DLD1 (cell line): ENCODE measurements around the gene PHACTR2.
"Not testable (repeated sequence)": the region's sequence is repeated elsewhere in the genome, so short reads cannot be mapped to it uniquely, and the experiment has no call there.

Experiments used
- in situ Hi-C: cut with HindIII; loops from 2 replicates; pipeline ENCODE4 v1.10.0; 2017; ENCODE audit warnings: low sequenced_read_pairs

The PHACTR2 gene

DNA sequence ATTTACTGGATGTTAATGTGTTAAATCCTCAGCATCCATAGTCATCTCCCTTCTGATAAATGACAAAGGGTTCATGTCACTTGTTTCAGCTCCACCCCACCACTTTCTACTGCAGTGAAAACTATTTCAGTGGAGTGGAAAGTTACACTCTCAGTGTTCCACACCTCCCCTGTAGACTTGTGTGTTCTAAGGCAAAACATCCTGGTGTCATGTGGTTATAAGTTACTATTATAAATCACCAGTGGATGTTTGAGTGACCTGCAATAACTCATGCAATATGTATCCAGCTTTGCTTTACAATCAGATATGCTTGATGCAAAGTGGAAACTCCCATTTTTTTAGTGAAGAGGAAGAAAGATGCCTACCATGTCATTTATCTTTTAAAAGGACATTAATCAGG, 83.3 kb downstream of the PHACTR2 start:
- in situ Hi-C loops: no loop called here

DNA sequence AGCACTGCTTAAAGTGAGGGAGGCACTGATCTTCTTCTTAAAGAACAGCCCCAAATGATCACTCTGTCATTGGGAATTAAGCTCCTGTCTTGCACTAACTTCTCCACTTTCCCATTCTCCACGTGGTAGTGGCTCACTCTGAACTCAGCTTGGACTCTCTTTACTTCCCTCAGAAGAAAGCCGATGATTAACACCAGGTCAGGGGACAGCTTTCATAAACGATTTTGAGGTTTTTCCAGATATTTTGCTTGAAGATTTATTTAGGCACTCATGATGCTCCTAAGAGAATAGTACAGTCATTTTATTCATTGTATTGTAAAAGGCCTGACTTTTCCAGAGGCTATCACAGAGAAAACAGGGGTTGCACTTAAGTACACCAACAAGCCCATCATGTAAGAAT, 84.4 kb downstream of the PHACTR2 start:
- in situ Hi-C loops: no loop called here

DNA sequence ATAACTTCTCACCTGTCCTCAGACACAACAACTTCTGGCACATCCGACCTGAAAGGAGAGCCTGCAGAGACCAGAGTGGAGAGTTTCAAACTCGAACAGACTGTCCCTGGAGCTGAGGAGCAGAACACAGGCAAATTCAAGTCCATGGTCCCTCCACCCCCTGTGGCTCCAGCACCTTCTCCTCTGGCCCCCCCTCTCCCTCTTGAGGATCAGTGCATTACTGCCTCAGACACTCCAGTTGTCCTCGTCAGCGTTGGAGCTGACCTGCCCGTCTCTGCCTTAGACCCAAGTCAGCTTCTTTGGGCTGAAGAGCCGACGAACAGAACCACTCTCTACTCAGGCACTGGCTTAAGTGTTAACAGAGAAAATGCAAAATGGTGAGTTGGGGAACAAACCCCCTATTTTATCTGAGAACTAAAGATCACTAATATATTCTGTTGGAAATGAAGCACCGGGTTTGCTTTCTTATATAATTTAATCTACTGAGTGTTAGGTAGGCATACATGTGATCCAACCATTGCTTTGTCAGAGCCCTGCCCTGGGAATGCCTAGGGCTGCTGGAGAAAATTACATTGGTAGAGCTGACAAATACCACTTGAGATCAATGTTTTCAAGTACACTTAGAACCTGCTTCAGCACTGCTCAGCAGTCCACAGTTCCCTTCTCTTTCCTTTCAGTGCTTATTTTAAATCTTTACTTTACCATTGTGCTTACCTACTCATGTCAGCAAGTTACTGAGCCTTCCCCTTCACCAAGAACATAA, 87.8 kb downstream of the PHACTR2 start:
- in situ Hi-C loops: no loop called here

DNA sequence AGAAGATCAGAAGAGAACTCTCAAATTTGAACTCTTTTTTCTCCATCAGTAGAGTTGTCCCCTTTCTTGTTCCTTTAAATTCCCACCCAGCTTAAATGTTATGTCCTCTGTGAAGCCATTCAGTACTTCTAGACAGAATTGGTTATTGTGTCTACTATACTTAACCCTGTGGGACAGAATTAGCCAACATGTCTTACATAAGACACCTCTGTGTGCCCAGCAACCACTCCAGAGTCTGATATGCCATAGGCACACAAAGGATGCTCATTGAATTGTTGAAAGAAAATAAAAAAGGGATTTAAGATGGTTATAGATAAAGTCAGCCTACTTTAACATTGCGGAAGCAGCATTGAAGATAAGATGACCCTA, 88.4 kb downstream of the PHACTR2 start:
- in situ Hi-C loops: no loop called here

DNA sequence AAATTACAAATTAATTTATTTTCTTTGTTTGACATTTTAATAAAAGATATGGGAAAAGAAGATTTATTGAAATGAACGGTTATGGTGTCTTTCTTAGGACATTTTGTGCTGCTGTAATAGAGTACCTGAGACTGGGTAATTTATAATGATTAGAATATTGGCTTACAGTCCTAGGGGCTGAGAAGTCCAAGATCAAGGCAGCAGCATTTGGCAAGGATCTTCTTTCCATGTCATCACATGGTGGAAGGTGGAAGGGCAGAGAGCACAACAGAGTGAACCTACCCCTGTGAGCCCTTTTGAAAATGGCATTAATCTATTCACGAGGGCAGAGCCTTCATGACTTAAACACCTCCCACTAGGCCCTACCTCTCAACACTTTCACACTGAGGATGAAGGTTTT, 89.7 kb downstream of the PHACTR2 start:
- in situ Hi-C loops: no loop called here

DNA sequence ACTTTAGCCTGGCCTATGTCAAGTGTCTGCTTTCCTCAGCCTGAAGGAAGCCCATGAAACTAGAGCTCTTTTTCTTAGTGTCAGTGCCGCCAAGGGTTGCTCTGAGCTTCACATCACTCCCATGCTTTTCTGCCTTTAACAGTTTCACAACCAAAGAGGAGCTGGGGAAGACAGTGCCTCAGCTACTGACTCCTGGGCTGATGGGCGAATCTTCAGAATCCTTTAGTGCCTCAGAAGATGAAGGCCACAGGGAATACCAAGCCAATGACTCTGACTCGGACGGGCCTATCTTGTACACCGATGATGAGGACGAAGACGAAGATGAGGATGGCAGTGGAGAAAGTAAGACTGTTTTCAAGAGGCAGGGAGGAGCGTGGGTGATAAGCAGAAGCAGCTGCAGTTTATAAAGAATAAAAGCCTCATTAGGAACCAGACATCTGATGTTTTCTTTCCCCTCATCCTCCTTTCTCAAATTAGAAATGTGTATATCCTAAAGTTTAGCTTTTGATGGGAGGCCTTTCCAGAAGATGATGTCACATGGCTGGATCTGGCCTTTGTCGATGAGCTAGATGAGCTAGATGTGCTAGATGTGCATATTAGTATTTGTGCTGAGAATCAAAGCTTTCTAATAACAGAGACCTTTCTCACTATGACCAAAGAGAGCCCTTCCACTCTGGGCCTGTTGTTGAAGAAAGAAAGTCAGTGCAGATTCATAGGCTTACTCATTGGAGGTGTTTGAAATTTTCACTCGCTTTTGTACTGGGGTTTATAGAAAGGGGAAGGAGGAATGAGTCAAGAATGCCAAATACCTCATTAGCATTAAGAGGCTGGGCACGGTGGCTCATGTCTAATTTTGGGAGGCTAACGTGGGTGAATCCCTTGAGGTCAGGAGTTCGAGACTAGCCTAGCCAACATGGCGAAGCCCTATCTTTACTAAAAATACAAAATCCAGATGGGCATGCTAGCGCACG, 94.6 kb downstream of the PHACTR2 start:
- in situ Hi-C loops: no loop called here

DNA sequence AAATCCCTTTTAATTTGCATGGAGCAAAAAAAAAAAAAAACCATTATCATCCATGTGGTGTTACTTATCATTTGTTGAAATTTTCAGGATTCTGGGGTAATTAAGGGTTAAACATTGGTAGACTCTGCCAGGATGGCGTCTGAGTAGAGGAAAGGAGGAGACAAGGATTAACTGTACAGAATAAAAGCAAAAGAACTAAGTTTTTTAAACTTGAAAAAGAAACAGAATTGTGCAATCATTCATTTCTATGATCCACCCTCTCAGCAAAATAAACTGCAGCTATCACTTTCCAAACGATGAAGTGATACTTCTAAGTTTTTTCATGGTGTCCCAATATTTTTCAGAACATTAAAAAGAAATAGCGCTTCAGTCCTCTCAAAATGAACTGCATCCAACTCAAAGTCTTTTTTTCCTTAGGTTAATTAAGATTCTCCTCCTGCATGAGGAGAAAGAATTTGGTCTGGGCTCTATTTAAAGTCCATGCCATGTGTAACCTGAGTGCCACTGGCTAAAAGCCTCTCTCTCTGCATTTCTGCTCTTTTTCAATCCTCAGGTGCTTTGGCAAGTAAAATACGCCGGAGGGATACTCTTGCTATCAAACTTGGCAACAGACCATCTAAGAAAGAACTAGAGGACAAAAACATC, 95.9 kb downstream of the PHACTR2 start:
- in situ Hi-C loops: no loop called here

DNA sequence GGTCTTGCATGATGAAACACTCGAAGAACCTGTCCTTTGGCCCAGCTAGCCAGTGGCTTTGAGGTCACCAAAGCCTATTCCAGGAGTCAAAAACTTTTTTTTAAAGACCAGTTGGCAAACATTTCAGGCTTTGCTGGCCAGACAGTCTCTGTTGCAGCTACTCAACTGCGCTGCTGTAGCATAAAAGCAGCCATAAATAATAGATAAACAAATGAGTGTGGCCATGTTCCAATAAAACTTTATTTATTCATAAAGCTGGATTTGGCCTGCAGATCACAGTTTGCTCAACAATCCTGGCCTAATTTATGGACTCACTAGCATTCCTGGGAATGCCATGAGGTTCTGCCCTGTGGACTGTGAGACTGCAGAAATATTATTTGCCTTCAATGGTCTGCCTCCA, 96.6 kb downstream of the PHACTR2 start:
- in situ Hi-C loops: no loop called here

DNA sequence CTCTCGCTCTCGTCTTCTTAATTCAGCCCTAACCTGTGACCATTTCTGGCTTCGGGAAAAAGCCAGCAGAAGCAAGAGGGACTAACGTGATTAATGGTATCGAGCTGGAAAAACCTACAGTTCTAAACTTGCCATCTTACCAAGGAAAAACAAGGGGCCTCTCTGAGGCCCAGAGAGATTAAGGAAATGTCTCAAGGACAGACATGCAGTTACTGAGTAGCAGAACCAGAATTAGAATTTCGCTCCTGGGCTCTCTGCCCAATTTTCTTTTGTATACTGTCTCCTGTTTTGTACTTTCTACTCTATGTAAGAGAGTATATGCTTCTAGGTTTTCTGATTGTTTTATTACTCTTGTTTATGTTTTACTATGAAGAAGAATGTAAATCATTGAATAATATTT, 97.6 kb downstream of the PHACTR2 start:
- in situ Hi-C loops: no loop called here

DNA sequence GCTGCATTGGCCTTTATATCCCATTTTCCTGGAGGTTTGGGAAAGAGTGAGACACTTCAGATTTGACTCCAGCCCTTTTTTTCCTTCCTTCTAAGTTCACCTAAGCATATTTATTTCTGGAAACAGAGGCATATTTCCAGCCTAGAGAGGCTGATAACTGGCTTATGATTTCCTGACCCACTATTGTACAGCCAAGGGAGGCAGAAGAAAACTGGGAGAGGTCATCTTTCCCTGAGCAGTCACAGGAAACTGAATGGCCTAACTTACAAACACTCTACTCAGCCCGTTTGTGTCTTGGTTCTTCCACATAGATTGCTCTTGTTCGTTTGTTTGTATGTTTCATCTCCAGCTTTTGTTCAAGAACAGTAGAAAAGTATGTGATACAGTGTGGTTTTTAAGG, 101.2 kb downstream of the PHACTR2 start:
- in situ Hi-C loops: no loop called here

DNA sequence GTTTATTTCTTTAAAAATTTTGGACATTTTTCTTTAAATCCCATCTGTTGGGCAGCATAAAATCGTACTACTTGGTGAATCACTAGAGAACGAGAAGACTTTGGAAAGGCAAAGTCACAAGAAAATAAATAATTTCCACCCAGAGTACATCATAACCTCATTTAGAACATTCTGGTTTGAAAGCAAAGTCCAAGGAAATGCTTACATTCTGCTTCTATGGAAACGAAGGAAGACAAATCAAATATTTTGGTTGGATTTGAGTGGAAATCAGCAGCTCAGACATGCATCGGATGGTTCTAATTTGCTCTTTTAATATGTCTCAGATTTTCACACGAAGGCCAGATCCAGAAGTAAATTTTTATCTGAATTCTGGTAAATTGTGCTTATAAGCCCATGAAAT, 104.7 kb downstream of the PHACTR2 start:
- in situ Hi-C loops: no loop called here

DNA sequence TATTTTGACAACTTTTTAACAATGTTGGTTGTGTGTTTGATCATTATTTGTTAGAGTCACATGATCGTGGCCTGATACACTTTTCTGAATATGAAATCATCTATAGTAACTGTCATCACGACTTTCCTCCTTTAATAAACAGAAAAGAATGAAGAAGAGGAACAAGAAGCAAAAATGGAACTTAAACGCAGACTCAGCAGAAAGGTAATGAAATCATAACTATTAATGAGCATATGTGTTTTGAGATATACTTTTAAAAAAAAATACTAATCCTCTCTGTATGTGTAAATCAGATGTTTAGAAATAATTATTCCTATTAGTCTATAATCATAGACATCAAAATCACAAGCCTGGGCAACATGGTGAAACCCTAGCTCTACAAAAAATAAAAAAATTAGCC, 105.3 kb downstream of the PHACTR2 start:
- in situ Hi-C loops: no loop called here

DNA sequence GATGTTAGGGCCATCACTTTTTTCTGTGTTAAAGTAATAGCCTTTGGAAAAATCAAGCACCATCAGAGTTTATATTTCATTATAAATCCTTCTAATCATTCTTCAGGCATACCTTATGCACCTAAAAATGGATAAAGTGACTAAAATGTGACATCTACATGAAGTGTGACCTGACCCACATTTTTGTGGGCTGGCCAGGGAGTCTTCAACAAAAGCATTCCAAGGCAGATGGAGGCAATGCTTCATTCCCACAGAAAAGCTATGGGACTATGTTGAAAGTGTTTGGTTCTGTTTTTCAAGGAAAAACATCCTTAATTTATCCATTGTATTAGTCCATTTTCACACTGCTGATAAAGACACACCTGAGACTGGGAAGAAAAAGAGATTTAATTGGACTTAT, 106.6 kb downstream of the PHACTR2 start:
- in situ Hi-C loops: no loop called here

DNA sequence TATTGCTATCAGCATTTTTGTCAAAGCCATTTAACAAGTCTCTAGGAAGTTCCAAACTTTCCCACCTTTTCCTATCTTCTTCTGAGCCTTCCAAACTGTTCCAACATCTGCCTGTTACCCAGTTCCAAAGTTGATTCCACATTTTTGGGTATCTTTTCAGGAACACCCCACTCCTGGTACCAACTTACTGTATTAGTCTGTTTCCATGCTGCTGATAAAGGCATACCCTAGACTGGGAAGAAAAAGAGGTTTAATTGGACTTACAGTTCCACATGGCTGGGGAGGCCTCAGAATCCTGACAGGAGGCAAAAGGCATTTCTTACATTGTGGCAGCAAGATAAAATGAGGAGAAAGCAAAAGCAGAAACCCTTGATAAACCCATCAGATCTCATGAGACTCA, 108.6 kb downstream of the PHACTR2 start:
- in situ Hi-C loops: not testable (repeated sequence)

DNA sequence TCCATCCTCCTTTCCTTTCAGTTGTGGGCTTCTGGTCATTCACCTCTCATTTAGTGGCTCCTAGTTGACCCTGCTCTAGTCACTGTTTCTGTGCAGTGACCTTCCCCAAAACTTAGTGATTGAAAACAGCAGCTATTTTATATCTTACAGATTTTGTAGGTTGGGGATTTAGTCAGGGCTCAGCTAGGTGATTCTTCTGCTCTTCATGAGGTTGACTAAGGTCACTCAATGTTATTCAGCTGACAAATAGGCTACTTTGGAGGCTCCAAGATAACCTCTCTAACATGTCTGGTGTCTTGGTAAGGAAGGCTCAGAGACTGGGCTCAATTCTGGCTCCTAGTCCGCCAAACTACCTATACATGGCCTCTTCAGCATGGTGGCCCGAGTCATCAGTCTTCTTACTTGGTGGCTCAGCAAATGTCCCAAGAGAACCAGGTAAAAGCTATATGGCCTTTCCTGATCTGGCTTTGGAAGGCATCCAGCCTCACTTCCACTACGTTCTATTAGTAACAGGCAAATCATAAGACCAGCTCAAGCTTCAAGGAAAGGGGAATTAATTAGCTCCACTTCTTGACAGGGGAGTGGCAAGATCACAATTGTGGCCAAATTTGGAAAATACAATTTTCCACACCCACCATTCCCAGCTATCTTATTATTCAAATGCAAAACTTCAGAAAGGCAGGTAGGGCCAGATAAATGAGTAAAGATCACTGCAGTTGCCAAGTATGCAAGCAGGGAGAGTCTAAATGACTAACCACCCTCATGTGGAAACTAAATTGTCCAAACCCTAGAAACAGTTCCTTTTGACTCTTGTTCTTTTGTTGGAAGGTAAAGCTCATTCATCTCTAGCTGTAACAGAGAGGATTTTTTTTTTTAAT, 114.9 kb downstream of the PHACTR2 start:
- in situ Hi-C loops: no loop called here

DNA sequence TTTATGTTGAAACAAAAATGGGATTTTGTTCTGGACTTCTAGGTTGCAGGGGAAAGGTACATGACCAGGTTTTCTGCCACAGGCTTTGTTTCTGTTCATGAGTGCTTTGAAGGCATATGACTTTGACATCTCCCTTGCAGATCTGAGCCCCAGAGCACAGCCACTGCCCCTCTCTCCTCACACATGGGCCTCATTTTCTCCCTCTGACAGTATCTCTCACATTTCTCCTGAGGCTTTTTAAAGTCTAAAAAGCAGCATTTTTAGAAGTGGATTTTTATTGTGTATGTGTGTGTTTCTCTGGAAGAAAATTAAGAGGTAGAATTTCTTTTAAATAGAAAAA, 115.5 kb downstream of the PHACTR2 start:
- in situ Hi-C loops: no loop called here

DNA sequence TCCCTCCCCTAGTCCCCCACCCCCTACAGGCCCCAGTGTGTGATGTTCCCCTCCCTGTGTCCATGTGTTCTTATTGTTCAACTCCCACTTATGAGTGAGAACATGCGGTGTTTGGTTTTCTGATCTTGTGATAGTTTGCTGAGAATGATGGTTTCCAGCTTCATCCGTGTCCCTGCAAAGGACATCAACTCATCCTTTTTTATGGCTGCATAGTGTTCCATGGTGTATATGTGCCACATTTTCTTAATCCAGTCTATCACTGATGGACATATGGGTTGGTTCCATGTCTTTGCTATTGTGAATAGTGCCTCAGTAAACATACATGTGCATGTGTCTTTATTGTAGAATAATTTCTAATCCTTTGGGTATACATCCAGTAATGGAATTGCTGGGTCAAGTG, 118.8 kb downstream of the PHACTR2 start:
- in situ Hi-C loops: not testable (repeated sequence)

DNA sequence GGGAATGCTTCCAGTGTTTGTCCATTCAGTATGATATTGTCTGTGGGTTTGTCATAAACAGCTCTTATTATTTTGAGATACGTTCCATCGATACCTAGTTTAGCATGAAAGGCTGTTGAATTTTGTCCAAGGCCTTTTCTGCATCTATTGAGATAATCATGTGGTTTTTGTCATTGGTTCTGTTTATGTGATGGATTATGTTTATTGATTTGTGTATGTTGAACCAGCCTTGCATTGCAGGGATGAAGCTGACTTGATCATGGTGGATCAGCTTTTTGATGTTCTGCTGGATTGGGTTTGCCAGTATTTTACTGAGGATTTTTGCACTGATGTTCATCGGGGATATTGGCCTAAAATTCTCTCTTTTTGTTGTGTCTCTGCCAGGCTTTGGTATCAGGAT, 120.7 kb downstream of the PHACTR2 start:
- in situ Hi-C loops: not testable (repeated sequence)

DNA sequence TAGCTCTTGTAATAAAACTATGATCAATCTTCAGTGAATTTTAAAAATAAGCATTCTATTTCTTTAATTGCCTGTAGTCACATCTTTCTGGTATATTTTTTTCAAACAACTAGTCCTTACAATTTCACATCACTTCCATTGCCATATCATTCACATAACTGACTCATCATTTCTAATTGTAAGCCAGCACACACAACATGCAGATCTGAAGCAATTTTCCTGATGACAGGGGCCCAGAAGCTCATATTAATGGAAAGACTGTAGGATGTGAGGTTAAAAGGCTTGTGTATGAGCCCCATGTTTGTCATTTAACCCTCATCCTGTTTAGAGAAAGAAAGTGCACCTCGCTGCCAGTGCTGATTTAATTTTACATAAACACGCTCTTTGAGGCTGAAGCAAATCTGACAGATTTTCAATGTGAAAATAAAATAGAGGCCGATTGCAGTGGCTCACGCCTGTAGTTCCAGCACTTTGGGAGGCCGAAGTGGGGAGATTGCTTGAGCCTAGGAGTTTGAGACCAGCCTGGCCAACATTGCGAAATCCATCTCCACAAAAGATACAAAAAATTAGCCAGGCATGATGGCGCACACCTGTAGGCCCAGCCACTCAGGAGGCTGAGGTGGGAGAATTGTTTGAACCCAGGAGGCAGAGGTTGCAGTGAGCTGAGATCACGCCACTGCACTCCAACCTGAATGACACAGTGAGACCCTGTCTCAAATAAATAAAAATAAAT, 125.2 kb downstream of the PHACTR2 start:
- in situ Hi-C loops: no loop called here
